Bone marrow (tissue), 2 donors: ENCODE measurements around the gene GLE1.
"Not testable (repeated sequence)": the region's sequence is repeated elsewhere in the genome, so short reads cannot be mapped to it uniquely, and the experiment has no call there.

Source experiments
- DNase-seq, 2 donors: peaks; one replicate each; lab custom pipeline; 2025; lab: John Stamatoyannopoulos, UW

GLE1 gene

DNA sequence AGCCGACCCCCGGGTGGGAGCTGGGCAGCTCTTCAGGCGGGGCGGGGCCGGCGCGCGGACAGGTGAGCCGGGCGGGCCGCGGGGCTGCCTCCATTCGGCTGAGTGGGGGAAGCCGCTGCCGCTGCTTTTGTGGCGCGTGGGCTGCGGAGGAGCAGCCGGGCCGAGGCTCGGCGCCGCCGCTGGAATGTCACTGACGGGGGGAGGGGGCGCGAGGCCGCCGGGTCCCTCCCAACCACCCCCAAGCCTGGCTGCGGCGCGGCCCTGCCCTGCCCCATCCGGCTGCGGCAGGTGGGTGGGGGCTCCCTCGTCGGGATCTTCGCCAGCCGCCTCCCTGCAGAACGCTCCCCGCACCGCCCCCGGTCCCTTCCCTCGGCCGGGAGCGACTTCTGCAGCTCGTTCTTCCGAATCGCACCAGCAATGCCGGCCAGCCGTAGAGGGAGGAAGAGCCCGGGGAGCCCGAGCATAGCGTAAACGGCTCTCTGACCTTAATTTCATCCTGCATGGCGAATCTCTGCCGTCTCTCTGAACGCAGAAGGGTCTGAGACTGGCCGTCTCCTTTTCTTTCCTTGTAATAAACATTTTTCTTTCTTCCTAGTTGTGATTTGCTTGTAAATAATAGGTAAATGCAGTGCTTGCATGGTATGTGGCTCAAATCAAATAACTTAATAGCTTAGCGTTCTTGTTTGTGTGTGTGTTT is 48.4 kb downstream of the GLE1 start:
- peak in 1 of 2 donors; percentile 59 for DNase-seq

DNA sequence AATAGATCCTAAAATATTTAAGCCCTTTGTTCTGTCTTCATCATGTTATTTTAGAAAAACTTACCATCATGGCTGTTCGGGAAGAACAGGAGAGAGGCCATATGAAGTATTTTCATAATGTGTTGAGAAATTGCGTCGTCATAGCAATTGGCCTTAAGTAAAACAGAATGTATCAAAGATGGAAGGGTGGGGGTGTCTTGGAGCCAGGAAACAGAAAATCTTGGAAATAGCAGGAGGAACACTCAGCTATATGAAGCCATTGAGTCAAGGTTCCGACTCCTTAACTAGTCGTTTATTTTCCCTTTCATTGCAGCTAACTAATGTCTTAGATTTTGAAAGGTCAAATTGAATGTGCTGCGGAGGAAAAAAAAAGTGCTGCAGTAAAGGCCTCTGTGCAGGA is 49.2 kb downstream of the GLE1 start:
- no peak for DNase-seq

- no peak for DNase-seq
These were observed 49.8 kb downstream of the GLE1 start for GRCh38 chr9:128554155-128554862.

- no peak for DNase-seq
These were observed 50.7 kb downstream of the GLE1 start for GRCh38 chr9:128555180-128555721.

- no peak for DNase-seq
These were observed 51.8 kb downstream of the GLE1 start for GRCh38 chr9:128556276-128556675.

DNA sequence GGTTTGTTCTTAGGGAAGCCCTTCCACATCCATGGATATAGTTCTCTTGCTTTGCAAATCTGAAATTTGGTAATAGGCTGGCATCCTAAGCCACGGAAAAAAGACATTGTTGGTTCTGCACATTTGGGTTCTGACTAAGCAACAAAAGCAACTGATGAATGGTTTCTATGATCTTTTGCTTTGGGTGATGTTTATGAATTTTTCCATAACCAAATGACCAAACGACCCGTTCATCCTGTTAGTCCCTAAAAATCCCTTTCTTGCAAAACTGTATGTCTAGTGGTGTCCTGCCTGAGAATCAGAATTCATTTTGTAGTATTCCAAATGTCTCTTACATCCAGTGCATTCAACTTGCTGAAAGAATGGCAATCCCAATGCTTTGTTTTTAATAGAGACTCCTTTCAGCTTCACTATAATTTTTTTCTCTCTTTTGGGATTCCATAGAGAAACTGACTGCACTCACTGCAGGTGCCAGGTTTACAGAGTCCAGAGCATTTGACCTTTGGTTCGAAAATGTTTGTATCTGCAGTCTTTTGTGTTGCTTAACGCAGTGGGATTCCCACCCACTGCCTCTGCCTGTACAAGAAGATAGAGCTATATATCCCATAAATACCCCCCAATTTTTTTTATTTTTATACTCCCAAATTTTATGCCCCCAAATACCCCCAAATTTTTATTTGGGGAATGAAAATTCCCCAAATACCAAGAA is 52.6 kb downstream of the GLE1 start:
- no peak for DNase-seq

DNA sequence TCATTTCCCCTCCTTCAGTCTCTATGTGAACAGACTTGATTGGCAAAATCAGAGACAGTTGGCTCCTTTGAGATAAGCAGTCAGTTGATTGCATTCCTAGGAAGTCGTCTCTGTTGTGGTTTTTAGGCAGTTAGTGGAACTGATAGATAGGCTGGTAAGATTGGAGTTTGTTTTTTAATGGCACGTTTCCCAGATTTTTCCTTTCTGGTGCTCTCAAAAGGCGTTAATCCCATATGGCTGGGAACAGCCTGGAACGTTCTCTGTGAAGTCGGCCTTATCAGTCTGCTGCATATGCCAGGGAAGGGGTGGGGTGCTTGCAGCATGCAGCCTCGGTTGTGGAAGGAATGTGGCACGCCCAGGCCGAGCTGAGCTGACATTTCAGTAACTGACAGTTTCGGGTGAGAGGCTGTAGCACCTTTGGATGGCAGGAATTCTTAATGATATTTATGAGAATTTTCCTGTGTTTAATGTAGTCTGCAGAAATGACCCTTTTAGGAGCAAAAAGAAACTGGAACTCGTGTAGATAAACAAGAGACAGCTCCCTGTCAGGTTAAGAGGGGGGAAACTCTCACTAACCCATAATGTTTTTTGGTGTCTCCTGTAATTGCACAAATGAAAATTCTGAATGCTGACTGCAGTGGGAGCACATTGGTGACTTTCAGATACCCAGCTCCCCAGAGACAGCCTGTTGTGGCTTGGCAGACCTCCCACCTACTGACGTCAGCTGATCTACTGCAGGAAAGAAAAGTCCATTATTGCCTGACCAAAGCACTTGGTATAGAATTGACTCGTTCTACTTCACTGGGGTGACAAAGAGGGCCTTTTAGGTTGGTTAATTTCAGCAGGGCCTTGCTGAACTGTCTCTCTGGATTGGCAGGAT is 54.2 kb downstream of the GLE1 start:
- peak; percentile 32 to 37 for DNase-seq

DNA sequence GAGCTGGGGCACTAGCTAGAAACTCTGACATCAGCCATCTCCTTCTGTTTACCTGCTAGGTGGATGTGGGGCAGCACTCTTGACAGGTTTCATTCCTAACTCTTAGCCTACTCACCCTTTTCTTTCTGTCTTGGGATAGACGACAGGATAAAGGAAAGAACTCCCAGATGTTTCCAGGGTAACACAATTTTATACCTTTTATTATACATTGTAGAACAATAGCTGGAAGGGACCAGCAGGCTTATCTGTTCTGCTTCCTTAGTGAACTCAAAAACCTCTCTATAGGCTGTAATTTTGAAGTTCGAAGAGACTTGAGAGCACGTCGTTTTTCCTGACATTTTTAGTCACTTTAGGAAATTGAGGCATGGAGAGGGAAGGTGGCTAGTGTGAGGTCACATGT is 61.1 kb downstream of the GLE1 start:
- DNase-seq: no peak

- DNase-seq: no peak
These were observed 64.1 kb downstream of the GLE1 start for GRCh38 chr9:128568470-128569078.

- no peak for DNase-seq
These were observed 71.0 kb downstream of the GLE1 start for GRCh38 chr9:128575469-128575868.

- no peak for DNase-seq
These were observed 71.4 kb downstream of the GLE1 start for GRCh38 chr9:128575916-128576315.

DNA sequence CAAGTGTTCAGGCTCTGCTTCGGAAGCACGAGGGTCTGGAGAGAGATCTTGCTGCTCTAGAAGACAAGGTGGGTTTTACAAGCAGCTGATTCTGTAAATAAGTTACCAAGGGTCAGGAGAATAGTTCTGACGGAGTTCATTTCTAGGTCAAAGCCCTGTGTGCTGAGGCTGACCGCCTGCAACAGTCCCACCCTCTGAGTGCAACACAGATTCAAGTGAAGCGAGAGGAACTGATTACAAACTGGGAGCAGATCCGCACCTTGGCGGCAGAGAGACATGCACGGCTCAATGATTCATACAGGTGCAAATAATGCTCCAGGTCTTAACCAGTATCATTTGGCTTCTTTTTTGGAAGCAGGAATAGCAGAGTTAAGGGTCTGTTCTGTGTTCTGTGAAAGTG is 72.7 kb downstream of the GLE1 start:
- DNase-seq: no peak

- no peak for DNase-seq
These were observed 74.7 kb downstream of the GLE1 start for GRCh38 chr9:128579194-128579593.

DNA sequence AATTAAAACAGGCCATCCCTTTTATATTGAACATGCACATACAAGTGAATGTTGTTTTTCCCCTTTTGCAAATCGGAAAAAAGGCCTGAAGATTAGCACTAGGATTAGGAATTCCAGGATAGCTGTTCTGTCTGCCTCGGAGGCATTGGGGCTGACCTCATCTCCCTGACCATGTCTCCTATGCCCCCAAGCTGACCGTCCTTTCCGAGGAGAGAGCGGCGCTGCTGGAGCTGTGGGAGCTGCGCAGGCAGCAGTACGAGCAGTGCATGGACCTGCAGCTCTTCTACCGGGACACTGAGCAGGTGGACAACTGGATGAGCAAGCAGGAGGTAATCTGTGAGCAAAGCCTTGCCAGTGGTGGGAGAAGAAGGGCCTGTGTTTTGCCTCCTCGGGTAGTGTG is 76.2 kb downstream of the GLE1 start:
- DNase-seq: no peak

DNA sequence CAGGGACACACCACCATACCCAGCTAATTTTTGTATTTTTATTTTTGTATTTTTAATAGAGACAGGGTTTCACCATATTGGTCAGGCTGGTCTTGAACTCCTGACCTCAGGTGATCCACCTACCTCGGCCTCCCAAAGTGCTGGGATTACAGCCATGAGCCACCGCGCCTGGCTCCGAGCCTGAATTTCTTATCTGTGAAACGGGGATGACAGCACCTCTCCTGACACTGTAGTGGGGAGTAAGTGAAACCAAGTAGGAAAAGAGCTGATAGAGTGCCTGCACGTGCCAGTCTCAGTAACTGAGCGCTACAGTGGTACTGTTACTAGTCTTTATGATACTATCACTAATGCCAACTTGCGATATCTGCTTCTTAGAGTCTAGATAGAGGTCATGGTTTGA is 80.6 kb downstream of the GLE1 start:
- not testable (repeated sequence) for DNase-seq

GRCh38 chr9:128586934-128587333 is 82.4 kb downstream of the GLE1 start:
- not testable (repeated sequence) for DNase-seq

DNA sequence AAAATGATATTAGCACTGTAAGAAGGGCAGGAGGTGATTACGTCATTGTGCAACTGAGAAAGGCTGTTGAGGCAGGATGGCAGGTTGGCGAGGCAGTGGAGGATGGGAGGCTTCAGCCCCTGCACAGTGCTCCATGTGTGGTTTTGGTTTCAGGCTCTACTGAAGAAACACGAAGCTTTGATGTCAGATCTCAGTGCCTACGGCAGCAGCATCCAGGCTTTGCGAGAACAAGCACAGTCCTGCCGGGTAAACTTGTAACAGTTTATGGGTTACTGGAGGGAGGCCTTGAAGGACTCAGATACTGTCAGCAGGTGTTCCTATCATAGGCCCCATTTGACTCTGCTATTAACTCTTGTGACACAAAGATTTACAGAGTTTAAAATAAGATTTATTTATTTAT is 82.9 kb downstream of the GLE1 start:
- DNase-seq: no peak

- DNase-seq: no peak
These were observed 84.2 kb downstream of the GLE1 start for GRCh38 chr9:128588581-128589233.
